CD1c-positive myeloid dendritic cell (primary cell): ENCODE results near the gene GPR108.

ENCODE experiments used
- DNase-seq: peaks from one replicate; pipeline ENCODE4 v3.0.0-alpha.2; 2016; ENCODE audit errors: extremely low spot score

Gene GPR108

GRCh38 chr19:6737873-6738786 lies 750 bp upstream of the GPR108 start:
- peak; percentile 79 for DNase-seq

GRCh38 chr19:6736917-6737283 lies 480 bp downstream of the GPR108 start:
- DNase-seq: no peak

DNA sequence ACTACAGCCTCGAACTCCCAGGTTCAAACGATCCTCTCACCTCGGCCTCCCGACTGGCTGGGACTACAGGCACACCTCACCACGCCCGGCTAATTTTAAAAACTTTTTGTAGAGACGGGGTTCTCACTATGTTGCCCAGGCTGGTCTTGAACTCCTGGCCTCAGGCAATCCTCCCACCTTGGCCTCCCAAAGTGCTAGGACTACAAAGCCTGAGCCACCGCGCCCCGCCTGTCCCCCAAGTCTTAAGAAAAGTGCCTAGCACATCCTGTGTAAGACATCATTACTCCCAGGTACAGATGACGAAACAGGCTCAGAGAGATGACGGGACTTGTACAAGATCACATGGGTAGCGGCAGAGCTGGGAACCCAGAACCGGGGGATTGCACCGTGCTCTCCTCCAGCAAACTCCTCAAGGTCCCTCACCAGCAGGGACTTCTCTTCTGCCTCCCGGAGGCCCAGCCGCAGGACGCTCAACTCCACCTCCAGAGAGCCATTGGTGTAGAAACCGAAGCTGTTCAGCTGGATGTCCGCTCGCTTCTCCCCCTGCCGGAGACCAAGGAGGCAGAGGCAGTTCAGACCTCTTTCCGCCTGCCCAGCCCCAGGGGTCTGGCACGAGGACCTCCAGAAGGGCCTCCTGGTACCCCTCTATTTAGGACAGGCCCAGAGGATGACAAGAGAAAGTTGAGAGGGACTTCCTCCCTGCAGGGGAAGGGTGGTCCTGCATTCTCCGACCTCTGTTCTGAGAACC lies 1.0 kb downstream of the GPR108 start:
- peak; percentile 83 for DNase-seq

DNA sequence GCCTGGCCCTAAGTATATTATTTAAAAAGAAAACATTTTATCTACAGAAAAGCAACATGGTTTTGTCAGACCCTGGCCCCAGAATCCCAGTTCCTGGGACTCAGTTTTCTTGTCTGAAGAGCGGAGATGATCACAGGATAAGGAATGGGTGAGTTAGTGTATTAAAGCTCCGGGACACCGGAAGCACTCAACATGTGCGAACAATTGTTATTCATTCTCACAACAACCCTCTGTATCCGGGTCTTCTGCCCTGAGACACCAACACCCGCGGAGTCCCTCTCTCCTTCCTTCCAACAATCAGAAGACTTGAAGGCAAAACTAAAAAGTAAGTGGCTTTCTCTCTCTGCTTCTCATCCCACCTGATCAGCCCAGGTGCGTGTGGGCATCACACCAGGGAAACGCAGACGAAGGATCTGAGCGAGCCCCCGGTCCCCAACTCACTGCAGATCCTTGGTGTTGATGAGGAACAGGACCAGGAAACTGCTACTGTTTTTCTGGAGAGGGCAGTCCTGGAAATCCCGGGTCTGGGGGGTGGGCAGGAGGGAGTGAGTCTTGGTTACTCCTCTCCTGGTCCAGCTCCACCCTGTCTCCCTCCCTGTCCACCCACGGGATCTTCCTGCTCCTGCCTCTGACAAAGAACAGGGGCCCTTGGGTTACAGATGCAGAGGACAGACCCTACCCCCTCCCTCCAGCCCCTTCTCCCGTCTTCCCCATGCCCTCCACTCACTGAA lies 2.0 kb downstream of the GPR108 start:
- no peak for DNase-seq

GRCh38 chr19:6734096-6734696 lies 3.2 kb downstream of the GPR108 start:
- no peak for DNase-seq

DNA sequence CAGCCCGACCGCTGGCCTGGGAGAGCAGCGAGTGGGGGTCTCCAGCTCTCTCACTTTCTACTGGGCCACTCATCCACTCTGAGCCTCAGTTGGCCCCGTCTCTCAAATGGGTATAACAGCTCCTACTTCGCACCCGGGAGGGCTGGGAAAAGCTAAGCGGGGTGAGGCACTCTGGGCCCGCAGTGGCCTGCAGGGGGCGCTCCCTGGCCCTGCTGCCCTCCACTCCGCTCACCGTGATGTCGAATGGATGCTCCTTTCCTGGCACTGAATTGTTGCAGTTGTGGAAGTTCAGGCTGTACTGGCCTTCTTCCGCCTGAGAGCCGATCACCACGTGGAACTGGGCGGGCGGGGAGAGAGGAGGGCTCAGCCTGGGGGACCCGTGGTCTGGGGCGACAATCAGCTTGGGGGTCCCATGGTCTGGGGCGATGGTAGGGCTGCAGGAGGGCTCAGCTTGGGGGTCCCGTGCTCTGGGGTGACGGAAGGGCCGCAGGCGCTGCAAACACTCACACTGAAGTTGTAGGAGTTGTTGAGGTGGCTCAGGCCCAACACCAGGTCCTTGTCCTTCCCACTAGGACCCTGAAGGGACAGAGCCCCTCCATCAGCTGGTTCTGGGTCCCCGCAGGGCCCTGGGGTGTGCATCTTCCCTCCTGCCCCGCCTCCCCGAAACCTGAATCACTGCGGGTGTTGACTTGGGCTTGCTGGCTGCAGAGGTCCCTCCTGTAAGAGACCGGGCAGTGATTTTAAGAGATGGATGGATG lies 3.9 kb downstream of the GPR108 start:
- no peak for DNase-seq

DNA sequence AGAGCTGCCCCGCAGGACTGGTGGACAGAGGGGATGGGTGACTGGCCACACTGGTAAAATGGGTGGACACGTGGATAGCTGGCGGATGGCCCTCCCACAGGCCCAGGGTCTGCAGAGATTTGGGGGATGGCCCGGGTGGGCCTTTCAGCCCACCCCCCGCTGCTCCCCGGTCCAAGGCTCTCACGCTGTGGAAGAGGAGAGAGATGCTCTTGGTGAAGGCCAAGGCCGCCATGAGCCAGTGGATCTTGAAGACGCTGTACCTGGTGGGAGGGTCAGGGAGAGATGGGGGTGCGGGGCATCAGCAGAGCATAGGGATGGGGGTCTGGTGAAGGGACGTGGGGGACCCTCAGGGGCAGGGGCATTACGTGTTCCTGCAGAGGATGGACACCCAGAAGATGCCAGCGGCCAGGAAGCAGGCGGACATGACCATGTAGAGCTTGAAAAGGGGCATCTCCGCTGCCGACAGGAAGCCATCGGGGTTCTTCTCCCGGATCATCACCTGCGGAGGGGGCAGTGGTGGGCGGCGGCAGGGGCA lies 4.5 kb downstream of the GPR108 start:
- no peak for DNase-seq

GRCh38 chr19:6731822-6732221 lies 5.6 kb downstream of the GPR108 start:
- DNase-seq: no peak

- no peak for DNase-seq
Measured at GRCh38 chr19:6730941-6731670, 6.3 kb downstream of the GPR108 start.

- peak; percentile 19 for DNase-seq
Measured at GRCh38 chr19:6730153-6730804, 7.1 kb downstream of the GPR108 start.

GRCh38 chr19:6729573-6730152 lies 7.7 kb downstream of the GPR108 start:
- DNase-seq: no peak

- DNase-seq: peak; percentile 75
Measured at GRCh38 chr19:6728346-6728745, 9.0 kb downstream of the GPR108 start.

DNA sequence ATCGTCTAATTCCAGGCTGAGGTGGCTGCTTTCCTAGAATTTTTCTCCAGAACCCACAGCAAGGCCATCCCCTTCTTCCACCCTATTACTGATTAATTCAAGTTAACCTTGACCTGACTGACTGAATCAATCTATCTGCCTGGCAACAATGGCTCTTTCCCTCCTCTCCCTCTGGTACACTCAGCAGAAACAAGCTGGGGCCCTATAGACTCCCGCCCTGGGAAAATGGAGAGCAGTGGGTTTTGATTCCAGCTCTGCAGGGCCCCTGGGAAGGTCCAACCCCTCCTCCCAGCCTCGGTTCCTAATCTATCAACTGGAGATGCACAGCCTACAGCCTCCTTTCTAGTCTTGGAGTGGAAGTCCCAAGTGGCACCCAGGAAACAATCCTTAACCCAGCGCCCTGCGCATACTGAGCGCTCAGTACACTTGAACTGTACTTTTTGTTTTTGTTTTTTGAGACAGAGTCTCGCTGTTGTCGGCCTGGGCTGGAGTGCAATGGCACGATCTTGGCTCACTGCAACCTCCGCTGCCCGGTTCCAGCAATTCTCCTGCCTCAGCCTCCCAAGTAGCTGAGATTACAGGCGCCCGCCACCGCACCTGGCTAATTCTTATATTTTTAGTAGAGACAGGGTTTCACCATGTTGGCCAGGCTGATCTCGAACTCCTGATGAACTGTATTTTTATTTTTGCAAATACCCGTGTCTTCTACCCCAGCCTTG lies 11.7 kb downstream of the GPR108 start:
- no peak for DNase-seq

- DNase-seq: no peak
Measured at GRCh38 chr19:6724631-6725492, 12.5 kb downstream of the GPR108 start.

GRCh38 chr19:6723738-6724137 lies 13.6 kb downstream of the GPR108 start:
- peak; percentile 44 for DNase-seq

GRCh38 chr19:6723108-6723618 lies 14.2 kb downstream of the GPR108 start:
- no peak for DNase-seq

- DNase-seq: no peak
Measured at GRCh38 chr19:6721773-6722172, 15.6 kb downstream of the GPR108 start.

DNA sequence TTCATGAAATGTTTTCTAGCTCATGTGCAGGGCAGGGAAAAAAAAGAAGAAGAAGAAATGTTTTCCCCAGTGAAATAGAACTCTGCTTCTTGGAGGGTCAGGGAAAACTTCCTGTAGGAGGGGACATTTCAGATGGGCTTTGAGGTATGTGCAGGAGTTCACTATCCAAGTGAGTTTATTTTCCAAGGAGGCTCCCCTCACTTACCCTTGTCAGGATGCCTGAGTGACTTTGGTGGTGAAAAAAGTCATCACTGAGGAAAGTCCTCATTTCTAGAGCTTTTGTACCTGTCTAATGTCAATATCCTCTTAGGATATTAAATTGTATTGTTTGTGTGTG lies 16.3 kb downstream of the GPR108 start:
- DNase-seq: no peak
